Nephron (organoid): ENCODE measurements around the gene TM9SF4.

Experiments used
- H3K27ac Mint-ChIP-seq, 3 experiments: 2 replicates each; pipeline ENCODE4 v1.8.0; 2020; ENCODE audit warnings: mixed read lengths in 3 of 3, mild to moderate bottlenecking in 2 of 3, moderate library complexity in 1 of 3
- H3K27me3 Mint-ChIP-seq: 2 replicates; pipeline ENCODE4 v1.8.0; 2021; ENCODE audit warnings: low read depth, mild to moderate bottlenecking, moderate library complexity, mixed read lengths
- H3K36me3 Mint-ChIP-seq: 2 replicates; pipeline ENCODE4 v1.8.0; 2020; ENCODE audit warnings: low read depth, mixed read lengths
- H3K4me1 Mint-ChIP-seq: 2 replicates; pipeline ENCODE4 v1.8.0; 2020; ENCODE audit warnings: mixed read lengths
- H3K4me3 Mint-ChIP-seq, 3 experiments: 2 replicates each; pipeline ENCODE4 v1.8.0; 2020; ENCODE audit warnings: mild to moderate bottlenecking in 3 of 3, mixed read lengths in 3 of 3, moderate library complexity in 2 of 3
- H3K9me3 Mint-ChIP-seq: 2 replicates; pipeline ENCODE4 v1.8.0; 2020; ENCODE audit warnings: mixed read lengths
- TF ChIP-seq, protein P1 (sequence below), 3 experiments: fragments of 200-600 bp; sonication (generic); IDR thresholded peaks; one replicate each; pipeline ENCODE4 v1.5.0; 2021; ENCODE audit warnings: antibody characterized with exemption in 3 of 3; ENCODE audit not compliant: unreplicated experiment in 3 of 3

TM9SF4 gene

DNA sequence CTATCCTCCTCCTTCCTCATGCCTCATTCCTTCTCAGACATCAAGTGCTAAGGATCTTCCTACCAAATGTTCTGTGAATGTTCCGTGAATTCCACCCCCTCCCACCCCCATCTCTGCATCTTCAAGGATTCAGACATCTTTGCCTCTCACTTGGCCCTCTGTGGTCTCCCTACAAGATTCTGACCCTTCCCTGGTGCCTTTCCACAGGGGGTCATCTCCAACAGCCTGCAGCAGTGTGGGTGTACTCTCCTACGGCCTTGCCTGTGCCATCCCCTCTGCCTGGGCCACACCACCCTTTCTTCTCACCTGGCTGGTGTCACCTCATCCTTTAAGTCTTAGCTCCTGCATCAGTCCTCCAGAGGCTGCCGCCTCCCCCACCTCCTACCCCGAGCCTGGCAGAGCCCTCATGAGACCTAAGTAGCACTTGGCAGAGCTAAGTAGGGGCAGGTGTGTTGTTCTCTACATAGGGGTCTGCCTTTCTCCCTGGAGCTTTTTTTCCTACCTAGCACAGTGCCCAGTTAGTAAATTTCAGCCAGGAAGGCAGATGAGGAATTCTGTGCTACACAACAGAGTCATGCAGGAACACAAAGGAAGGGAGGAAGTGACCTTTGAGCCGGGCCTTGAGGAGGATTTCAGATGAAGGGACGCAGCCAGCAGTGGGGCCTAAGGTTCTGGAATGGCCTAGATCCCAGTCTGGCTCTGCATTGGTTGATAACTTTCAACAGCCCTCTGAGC is 43.1 kb downstream of the TM9SF4 start:
- TF ChIP-seq, protein P1, sequence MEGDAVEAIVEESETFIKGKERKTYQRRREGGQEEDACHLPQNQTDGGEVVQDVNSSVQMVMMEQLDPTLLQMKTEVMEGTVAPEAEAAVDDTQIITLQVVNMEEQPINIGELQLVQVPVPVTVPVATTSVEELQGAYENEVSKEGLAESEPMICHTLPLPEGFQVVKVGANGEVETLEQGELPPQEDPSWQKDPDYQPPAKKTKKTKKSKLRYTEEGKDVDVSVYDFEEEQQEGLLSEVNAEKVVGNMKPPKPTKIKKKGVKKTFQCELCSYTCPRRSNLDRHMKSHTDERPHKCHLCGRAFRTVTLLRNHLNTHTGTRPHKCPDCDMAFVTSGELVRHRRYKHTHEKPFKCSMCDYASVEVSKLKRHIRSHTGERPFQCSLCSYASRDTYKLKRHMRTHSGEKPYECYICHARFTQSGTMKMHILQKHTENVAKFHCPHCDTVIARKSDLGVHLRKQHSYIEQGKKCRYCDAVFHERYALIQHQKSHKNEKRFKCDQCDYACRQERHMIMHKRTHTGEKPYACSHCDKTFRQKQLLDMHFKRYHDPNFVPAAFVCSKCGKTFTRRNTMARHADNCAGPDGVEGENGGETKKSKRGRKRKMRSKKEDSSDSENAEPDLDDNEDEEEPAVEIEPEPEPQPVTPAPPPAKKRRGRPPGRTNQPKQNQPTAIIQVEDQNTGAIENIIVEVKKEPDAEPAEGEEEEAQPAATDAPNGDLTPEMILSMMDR (IDR thresholded peaks at IDR 0.05; ENCODE audit: unreplicated experiment in 3 of 3) = no peak
- Mint-ChIP-seq H3K4me3 (no peak overlapping the region), H3K9me3 (no peaks in the 10 kb centered on the region), H3K4me1 (peaks cover 15% of the 10 kb centered on the region), H3K27ac (no peak overlapping the region), H3K36me3 (peaks cover 61% of the 10 kb centered on the region), H3K27me3 (no peaks in the 10 kb centered on the region)

DNA sequence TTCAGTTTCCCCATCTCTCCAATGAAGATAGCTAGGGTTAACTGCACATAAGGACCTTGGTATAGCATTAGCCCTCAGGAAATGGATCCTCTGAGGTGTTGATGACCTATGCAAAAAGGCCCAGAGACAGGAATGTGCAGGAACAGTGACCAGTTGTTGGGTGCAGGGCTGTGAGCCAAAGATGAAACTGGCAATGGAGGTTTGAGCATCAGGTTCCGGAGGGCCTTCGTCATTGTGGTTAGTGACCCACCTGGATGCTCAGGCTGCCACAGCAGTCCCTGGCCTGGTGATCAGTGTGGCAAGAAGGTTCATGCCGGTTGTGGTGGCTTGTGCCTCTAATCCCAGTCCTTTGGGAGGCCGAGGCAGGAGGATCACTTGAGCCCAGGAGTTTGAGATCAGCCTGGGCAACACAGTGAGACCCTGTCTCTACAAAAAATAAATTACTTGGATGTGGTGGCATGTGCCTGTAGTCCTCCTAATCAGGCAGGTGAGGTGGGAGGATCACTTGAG is 43.7 kb downstream of the TM9SF4 start:
- Mint-ChIP-seq H3K4me3 (no peak overlapping the region), H3K27ac (no peak overlapping the region), H3K4me1 (peaks cover 15% of the 10 kb centered on the region), H3K9me3 (no peaks in the 10 kb centered on the region), H3K36me3 (peaks cover 64% of the 10 kb centered on the region), H3K27me3 (no peaks in the 10 kb centered on the region)
- TF ChIP-seq, protein P1 (IDR thresholded peaks at IDR 0.05; ENCODE audit: unreplicated experiment in 3 of 3) = no peak

DNA sequence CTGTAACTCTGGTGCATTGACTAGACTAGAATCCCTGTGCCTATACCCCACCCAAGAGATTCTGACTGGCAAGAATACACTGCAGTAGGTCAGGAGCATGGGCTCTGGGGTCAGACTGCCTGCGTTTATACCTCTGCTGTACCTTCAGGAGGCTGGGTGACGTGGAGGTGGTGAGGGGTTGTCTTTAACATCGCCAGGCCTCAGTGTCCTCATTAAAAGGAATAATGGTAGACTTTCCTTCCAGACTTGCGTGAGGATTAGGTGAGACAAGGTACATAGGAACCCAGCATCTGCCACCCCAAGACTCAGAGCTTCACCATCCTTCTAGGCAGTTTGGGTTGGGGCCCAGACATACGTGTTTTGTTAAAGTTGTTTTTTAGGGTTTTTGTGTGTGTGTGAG is 44.3 kb downstream of the TM9SF4 start:
- H3K27me3 Mint-ChIP-seq = no peaks in the 10 kb centered on the region
- TF ChIP-seq, protein P1 (IDR thresholded peaks at IDR 0.05; ENCODE audit: unreplicated experiment in 3 of 3) = no peak
- H3K4me3 Mint-ChIP-seq = no peak overlapping the region
- no peaks in the 10 kb centered on the region for H3K9me3 Mint-ChIP-seq
- H3K36me3 Mint-ChIP-seq = peaks cover 65% of the 10 kb centered on the region
- peaks cover 15% of the 10 kb centered on the region for H3K4me1 Mint-ChIP-seq
- H3K27ac Mint-ChIP-seq = no peak overlapping the region

DNA sequence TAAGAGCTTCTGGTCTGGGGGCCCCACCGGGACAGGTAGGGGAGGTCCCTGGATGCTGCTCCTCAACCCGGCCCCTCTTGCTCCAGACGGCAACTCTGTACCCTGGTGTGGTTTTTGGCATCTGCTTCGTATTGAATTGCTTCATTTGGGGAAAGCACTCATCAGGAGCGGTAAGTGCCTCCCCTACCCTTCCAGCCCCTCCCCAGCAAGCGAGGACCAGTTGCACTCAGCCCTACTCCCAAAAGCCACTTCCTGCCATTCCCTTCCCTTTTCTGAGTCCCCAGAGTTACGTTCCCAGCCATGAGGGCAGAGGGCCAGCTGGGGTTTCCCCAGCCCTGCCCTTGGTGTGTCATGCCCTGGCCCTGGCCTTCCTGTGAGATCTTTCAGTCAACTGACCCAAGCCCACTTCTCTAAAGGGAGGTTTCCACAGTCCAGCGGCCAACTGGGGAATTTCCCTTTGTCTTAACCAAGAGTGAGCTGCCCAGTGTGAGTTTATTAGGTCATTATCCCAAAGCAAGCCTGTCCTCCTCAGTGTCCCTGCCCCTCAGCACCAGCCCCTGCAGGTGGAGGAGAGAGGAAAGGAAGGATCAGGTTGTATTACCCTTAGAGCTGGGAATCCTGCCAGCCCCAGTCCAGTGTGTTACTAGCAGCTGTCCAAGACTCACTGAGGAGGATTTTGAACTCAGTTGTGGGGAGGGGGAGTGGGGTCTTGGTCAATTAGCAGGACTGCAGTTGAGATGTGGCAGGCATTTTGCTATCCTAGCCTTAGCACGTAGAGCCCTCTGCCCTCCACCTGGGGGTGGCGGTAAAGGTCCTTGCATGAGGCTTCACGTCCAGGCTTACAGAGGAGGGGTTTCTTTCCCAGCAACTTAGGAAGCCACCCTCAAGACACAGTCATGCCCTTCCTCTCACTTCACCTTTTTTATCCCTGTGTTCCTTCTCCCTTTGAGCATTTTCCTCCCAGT is 45.8 kb downstream of the TM9SF4 start:
- TF ChIP-seq, protein P1 (IDR thresholded peaks at IDR 0.05; ENCODE audit: unreplicated experiment in 3 of 3) = peak; percentile 29 to 48 (median 45)
- Mint-ChIP-seq H3K36me3 (peaks cover 69% of the 10 kb centered on the region), H3K27ac (peak overlapping the region; percentile 44 to 78 (median 49)), H3K4me3 (no peak overlapping the region), H3K27me3 (no peaks in the 10 kb centered on the region), H3K4me1 (peaks cover 15% of the 10 kb centered on the region), H3K9me3 (no peaks in the 10 kb centered on the region)

DNA sequence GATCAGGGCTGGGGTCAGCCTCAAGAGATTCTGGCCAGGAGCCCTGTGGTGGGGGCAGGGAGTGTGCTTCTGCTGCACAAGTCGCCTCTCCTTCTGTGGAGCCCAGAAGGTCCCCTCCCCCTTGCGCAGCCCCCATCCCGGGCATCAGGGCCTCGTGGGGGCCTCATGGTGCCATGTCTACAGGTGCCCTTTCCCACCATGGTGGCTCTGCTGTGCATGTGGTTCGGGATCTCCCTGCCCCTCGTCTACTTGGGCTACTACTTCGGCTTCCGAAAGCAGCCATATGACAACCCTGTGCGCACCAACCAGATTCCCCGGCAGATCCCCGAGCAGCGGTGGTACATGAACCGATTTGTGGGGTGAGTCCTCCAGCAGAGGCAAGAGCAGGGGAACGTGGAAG is 48.1 kb downstream of the TM9SF4 start:
- Mint-ChIP-seq H3K9me3 (no peaks in the 10 kb centered on the region), H3K27me3 (no peaks in the 10 kb centered on the region), H3K4me1 (peaks cover 24% of the 10 kb centered on the region), H3K27ac (no peak overlapping the region), H3K4me3 (no peak overlapping the region), H3K36me3 (peaks cover 70% of the 10 kb centered on the region)
- TF ChIP-seq, protein P1 (IDR thresholded peaks at IDR 0.05; ENCODE audit: unreplicated experiment in 3 of 3) = no peak
